Stimulated activated CD8-positive, alpha-beta memory T cell treated with anti-CD3 and anti-CD28 coated beads, Interleukin-4, amount 100 ng/mL, for 1 hour (primary cell): ENCODE measurements around the gene ZNF565.
"Not testable (repeated sequence)": the region's sequence is repeated elsewhere in the genome, so short reads cannot be mapped to it uniquely, and the experiment has no call there.

Source experiments
- DNase-seq, 2 donors: peaks; one replicate each; pipeline ENCODE4 v3.0.0-alpha.2; 2020; ENCODE audit warnings: low read depth in 2 of 2, low spot score in 1 of 2

The ZNF565 gene

DNA sequence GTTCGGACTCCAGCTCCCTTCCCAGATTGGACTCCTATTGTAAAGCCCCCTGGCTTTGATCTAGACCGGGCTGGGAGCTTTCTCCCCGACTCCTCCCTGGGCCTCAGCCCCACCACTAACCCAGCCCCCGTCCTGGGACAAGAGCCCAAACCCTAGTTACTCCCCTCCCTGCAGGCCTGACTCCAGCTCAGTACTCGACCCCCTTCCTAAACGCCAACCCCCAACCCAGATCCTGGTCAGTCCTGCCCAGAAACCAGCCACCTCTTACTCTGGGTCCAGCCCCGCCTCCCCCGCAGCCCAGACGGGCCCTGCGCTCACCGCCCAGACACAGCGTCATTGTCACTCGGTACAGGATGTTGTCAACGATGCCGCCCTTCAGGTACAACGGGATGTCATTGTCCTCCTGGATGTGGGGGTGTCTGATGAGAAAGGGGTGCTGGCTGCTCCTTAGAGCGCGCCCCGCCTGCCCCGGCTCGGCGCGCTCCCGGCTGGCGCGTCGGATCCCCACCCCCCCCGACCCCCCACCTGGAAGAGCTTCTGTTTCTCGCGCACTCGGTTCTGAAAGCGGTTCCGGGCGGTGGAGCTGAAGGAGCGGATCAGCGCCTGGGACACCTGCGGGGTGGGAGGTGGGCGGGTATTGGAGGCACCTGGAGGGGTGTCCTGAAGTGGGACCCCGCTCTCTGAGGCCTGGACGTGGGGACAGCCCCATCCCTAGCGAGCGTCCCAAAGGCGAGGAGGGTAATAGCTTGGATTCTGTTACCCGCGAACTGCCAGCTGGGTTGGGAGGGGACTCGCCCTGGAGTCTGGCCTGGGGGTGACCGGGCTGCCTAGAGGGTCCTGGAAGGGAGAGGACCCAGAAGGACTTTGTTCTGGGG lies 63.1 kb downstream of the ZNF565 start:
- no peak for DNase-seq

DNA sequence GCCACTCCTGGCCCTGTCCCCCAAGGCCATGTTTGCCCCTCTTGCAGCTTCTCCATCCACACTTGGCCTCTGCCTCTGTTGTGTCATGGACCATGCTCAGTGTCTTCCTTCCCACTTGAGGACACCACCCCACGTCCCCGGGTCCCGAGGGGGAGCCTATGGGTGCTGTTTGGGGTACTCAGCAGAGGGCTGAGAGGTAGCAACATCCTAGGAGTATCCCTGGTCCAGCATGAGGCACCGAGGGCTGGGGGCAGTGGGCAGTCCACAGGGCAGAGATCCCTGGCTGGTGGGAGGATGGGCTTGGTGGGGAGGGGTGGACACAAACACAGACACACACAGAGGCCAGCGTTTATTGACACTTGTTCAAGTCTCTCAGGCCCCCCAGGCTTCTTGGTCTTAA lies 63.9 kb downstream of the ZNF565 start:
- DNase-seq: no peak

DNA sequence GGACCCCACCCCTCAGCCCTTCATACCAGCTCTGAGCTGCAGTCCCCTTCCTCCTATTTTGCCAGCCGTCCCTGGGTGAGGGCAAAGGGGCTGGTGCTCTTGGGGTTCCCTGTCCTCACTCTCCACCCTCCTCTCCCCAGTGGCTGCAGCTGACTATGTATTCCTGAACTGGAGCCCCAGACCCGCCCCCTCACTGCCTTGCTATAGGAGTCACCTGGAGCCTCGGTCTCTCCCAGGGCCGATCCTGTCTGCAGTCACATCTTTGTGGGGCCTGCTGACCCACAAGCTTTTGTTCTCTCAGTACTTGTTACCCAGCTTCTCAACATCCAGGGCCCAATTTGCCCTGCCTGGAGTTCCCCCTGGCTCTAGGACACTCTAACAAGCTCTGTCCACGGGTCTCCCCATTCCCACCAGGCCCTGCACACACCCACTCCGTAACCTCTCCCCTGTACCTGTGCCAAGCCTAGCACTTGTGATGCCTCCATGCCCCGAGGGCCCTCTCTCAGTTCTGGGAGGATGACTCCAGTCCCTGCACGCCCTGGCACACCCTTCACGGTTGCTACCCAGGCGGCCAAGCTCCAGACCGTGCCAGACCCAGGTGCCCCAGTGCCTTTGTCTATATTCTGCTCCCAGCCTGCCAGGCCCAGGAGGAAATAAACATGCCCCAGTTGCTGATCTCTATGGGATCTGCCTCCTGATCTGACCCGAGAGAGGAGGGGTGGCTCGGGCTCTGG lies 64.6 kb downstream of the ZNF565 start:
- no peak for DNase-seq

DNA sequence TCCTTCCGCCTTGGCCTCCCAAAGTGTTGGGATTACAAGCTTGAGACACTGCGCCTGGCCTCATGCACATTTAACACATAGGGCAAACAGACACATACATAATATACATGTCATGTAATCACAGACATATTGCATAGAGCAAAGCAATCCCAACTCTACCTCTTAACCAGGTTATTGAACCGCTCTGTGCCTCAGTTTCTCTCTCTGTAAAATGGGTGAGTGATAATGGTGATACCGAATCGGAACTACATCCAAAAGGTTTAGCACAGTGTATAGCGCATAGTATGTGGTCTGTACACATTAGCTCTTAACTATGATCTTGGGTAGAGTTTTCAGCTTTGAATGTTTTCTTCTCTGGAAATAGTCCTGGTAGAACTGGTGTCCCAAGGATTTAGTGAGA lies 69.8 kb downstream of the ZNF565 start:
- no peak for DNase-seq

DNA sequence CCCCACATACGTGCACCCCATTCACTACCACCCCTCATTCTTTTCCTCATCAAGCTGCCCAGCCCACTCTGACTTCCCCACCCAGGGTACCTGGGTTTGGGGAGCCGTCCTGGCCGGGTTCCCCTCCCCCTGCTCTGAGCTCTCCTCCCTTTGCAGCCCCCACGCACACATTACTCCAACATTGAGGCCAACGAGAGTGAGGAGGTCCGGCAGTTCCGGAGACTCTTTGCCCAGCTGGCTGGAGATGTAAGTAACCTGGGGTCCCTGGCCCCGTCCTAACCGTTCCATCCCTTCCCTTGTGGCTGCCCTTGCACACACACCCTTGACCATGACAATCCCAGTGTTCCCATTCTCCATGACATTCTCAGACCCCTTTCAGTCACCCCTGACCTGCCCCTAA lies 72.0 kb downstream of the ZNF565 start:
- DNase-seq: no peak

DNA sequence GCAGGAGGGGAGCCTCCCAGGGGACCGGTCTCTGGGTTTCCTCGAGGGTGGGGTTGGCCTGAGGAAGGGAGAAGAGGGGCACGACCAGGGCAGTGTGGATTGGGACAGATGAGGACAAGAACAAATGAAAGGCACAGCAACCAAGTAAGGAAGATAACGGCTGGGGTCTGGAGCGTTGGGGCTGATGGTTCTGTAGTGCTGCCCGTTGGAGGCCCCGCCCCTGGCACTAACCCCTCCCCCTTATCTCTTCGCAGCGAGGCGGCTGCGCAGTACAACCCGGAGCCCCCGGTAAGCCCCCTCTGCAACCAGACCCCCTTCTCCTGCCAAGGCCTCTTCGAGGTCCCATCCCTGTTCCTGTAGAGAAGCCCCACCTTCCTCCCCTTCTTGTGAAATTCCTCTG lies 72.4 kb downstream of the ZNF565 start:
- DNase-seq: no peak

DNA sequence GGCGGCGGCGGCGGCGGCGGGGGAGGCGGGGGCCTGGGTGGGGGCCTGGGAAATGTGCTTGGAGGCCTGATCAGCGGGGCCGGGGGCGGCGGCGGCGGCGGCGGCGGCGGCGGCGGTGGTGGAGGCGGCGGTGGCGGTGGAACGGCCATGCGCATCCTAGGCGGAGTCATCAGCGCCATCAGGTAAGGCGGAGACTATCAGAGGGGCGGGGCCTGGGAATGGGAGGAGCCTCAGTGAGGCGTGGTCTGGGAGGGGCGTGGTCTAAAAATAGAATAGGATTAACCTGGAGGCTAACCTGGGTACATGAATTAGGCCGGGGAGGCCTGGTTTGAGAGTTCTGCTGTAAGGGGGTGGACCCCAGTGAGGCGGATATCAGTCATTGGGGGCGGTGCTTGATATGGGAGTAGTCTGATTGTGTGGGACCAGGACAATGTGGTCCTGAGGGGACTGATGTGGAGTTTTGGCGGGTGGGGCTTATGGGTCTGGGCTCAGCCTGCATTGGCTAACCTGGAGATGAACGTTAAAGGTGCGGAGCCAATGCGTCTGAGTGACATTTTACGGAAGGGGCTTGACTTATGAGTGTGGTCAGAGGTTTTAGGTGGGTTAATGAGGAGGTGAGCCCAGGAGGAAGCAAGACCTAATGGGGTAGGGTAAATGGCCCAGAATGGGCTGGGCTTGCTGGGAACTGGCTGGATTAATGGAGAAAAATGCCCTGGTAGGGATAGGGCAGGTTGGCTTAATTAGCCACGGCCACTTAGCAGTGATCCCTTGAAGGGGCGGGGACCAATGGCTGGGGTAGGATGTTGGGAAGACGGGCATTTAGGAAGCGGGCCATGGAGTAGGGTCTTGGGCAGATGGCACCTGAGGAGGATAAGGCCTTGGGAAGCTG lies 73.2 kb downstream of the ZNF565 start:
- DNase-seq: peak; percentile 76 to 79

DNA sequence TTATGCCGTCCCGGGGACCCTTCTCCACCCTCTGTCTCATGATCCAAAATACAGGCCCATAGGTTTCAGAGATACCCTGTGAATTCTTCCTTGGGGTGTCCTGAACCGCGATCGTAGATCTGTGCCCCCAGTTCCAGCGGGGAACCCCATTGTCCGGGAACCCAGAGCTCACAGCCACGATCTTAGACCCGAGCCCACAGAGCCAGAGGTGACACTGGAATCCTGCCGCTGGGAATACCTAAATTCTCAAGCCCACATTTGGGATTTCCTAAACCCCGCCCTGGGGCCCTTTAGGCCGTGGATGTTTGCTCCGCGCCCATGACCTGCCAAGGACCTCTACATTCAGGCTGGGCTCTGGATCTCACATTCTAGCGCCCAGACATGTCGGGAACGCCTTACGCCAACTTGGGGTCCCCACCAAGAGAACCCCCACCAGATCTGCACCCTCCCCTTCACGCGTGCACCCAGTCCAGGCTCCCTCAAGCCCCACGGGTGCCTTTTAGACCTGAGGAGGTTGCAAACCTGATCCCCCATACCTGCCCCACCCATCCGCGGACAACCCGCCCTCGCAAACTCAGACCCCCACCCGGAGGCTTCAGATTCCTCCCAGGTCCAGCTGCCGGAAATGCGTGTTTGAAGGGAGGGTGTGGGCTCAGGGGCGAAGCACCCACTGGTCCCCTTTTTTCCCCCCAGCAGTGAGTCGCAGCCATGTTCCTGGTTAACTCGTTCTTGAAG lies 74.0 kb downstream of the ZNF565 start:
- peak in 1 of 2 donors; percentile 28 for DNase-seq

DNA sequence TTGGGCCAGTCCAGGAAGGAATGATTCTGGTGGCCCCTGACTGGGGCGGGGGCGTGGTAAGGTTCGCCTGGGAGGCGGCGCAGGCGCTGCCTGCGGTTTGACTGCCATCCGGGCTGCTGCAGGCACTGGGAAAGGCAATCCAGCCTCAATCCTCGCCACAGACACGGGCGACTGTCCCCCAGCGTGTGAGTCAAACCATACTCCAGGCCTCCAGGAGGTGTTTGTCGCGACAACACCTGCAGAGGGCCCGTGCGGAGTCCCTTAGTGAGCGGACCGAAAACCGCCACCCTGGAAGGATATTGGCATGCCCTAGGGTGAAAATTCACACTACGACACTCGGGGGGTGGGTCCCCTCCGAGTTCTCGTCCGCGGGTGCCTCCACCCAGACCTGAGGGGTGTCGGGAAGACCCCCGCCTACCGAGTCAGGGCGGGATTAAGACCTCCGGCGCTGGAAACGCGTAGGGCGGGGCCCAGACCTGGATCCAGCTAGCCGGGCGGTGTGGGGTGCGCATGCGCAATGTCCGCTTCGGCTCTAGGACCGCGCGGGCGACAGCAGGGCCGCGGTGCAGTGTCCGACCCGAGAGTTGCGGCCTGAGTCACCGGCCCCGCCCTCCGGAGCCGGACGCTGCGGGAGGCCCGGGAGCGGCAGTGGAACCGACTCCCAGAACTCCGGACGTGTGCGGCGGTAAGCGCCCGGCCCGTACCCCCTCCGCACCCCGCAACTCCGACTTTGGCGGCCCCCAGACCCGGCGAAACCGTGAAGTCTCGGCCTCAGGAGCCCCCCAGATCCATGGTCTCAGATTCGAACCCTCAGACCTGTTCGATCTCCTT lies 74.8 kb downstream of the ZNF565 start, which contains the start of gene CAPNS1:
Gene CAPNS1, plus strand, starts transcription at position 594 of the 831 bp plus-strand sequence. CDS start 946 bp downstream, outside the sequence.
- peak; percentile 84 to 88 for DNase-seq

DNA sequence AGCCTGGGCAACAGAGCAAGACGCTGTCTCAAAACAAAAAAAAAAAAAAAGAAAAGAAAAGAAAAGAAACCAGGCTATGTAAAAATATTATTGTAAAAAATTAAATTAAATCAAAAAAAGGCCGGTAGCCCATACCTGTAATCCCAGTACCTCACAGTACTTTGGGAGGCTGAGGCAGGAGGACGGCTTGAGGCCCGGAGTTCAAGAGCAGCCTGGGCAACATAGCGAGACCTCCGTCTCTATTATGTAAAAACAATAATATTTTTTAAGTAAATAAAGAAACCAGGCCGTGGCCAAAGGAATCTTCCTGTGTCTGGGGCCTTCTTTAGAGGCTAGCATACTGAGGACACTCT lies 75.4 kb downstream of the ZNF565 start:
- DNase-seq: no peak

DNA sequence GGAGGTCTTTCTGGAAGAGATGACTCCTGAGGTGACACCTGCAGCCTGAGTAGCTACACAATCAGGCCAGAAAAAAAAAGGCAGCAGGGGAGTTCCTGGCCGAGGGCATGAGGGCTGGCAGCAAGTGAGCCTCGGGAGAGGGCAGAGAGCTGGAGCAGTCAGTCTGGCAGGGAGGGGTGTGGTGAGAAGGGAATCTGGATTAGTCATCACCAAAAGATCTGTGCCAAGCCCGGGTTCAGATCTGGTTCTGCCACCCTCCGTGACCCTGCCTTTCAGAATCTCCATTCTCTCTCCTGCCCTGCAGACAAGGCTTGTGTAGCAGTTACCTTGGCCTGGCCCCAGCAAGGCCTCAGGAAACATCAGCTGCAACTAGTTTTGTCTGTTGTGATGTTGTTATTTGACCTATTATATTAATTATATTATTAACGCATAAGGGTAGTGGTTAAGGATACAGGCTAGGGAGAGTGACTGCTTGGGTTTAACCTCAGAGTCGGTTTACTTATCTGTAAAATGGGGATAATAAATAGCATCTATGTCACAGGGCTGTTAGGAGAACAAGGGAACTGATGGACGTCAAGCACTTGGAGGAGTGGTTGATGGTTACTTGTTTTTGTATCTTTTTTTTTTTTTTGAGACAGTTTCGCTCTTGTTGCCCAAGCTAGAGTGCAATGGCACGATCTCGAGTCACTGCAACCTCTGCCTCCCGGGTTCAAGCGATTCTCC lies 77.3 kb downstream of the ZNF565 start:
- no peak for DNase-seq

DNA sequence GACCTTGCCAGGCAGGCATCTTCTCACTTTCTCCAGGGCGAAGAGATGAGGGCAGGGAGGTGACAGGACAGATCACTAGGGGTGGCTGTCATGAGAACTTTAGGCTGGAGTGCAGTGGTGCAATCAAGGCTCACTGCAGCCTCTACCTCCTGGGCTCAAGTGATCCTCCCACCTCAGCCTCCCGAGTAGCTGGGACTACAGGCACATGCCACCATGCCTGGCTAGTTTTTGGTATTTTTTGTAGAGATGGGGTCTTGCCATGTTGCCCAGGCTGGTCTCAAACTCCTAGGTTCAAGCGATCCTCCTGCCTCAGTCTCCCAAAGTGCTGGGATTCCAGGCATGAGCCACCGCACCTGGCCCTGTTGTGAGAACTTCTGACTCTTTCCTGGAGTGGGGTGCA lies 79.6 kb downstream of the ZNF565 start:
- not testable (repeated sequence) for DNase-seq
